SH-SY5Y (cell line): ENCODE measurements around the gene GAREM1.

Experiments used
- GATA2 ChIP-seq: IDR thresholded peaks from 2 replicates; pipeline ENCODE4 v1.6.1; 2011; ENCODE audit warnings: mild to moderate bottlenecking, low read depth, low read length
- GATA3 ChIP-seq: IDR thresholded peaks from 2 replicates; pipeline ENCODE4 v1.6.1; 2011; ENCODE audit warnings: low read depth, mild to moderate bottlenecking, low read length, moderate library complexity

GRCh38 chr18:32219431-32220018 lies 251.2 kb downstream of the GAREM1 start:
- TF ChIP-seq GATA3 (no peak), GATA2 (no peak)
